Measurements from ENCODE around the gene TLX1. TPM values are rescaled to one million over a fixed set of nuclear protein-coding genes. Genes with fewer than 3 reads are reported as not detected.
A peak's percentile ranks its signal among the peaks of the same experiment; 100 is the strongest.

The TLX1 gene
- total RNA-seq, result not detected

DNA sequence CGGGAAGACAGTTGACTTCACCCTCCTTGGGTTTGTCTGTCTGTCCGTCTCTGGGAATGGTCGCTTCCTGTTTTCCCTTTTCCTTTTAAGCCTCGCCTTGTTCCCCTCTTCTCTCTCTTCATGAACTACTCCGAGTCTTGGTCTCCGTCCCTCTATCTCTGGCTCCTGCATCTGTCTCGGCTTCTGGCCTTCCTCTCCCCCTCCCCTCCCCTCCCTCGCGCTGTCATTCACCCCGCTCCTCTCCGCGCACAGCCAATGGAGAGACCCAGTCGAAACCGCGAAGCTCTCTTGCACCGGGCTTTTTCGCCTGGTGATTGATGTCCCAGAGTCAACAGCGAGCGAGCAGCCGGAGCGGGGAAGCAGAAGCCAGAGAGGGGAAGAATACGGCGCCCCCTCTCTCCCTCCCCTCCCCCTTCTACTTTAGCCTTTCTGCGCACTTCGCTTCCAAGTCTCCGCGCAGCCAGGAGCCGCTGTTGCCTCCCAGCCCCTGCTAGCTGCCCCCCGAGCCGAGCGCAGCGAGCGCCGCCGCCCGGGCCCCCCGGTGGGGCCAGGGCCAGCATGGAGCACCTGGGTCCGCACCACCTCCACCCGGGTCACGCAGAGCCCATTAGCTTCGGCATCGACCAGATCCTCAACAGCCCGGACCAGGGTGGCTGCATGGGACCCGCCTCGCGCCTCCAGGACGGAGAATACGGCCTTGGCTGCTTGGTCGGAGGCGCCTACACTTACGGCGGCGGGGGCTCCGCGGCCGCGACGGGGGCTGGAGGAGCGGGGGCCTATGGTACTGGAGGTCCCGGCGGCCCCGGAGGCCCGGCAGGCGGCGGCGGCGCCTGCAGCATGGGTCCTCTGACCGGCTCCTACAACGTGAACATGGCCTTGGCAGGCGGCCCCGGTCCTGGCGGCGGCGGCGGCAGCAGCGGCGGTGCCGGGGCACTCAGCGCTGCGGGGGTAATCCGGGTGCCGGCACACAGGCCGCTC, at the start of gene TLX1:
TLX1 (plus strand) TSS at position 317 of the 978 bp plus-strand sequence; CDS start at position 559, 242 bp downstream.
- DNase-seq, result no peak

DNA sequence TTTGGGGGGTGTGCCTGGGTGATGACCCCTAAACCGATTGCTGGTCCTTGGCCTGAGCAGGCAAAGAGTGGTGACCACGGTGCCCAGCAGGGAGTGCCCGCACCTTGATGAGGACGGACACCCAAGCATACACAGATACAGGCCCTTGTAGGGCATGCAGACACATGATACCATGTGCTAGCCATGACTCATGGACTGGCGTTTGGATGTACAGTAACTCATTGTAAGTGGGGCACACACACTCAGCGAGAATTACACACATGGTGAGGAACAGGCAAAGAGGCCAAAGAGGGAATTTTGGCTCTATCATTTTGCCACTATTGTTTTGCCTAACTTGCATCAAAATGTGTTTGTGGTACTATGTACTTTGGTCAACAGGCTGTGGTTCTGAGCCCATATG, 45.3 kb upstream of the TLX1 start:
- no peak for DNase-seq

- DNase-seq, result no peak
Observed at GRCh38 chr10:101087376-101087775, 43.7 kb upstream of the TLX1 start.

- DNase-seq, result no peak
Observed at GRCh38 chr10:101087965-101088364, 43.1 kb upstream of the TLX1 start.

GRCh38 chr10:101089520-101090299, 41.4 kb upstream of the TLX1 start:
- no peak for DNase-seq

DNA sequence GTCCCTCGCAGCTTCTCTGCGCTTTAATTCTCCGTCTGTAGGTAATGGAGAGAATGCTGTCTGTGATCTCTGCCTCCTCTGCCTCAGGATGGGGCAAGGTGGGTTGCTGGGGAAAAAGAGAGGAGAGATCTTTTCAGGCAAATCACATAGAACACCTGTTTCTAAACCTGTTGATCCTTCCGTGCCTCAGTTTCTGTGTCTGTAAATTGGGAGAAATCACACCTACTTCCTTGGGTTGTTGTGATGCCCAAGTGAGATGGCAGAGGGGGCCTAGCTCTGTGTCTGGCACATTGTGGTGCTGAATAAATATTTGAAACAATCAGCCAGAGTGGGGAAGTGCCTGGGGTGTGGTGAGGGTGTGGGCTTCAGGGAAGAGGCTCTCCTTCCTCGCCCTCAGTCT, 40.5 kb upstream of the TLX1 start:
- DNase-seq, result no peak

- no peak for DNase-seq
Observed at GRCh38 chr10:101091546-101092290, 39.4 kb upstream of the TLX1 start.

GRCh38 chr10:101092881-101093354, 38.2 kb upstream of the TLX1 start:
- no peak for DNase-seq

DNA sequence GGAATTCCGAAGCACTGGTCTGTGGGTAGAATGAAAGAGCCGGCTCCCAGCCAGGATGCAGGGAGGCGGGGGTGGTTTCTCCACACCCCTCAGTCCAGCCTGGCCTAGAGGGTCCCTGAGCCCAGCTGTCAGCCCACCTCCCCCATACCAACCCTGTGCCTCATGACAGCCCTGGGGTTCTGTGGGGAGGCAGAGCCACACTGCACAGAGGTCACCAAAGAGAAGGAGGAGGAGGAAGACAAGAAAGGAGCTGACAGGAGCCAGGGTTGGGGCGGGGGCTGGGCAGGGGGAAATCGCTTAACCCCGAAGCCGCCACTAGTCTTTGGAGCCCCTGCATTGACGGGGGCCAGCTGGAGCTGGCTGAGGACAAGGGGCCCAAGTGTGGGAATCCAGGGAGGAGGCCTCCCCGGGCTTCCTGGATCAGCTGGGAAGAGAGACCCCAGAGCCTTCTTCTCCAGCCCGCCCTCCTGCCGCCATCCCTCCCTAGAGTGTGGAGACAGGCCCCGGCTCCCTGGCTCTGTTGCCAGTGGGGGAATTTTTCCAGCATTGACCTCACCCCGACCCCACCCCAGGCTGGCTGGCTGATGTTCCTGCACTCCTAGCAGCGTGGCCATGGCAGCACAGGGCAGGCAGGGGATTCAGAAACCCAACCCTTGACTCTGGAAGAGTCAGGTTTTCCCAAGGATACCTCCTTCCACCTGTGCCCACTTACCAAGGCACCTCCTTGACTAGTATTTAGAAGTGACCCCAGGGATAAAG, 36.8 kb upstream of the TLX1 start:
- DNase-seq, result no peak

GRCh38 chr10:101095004-101095403, 36.1 kb upstream of the TLX1 start:
- no peak for DNase-seq

DNA sequence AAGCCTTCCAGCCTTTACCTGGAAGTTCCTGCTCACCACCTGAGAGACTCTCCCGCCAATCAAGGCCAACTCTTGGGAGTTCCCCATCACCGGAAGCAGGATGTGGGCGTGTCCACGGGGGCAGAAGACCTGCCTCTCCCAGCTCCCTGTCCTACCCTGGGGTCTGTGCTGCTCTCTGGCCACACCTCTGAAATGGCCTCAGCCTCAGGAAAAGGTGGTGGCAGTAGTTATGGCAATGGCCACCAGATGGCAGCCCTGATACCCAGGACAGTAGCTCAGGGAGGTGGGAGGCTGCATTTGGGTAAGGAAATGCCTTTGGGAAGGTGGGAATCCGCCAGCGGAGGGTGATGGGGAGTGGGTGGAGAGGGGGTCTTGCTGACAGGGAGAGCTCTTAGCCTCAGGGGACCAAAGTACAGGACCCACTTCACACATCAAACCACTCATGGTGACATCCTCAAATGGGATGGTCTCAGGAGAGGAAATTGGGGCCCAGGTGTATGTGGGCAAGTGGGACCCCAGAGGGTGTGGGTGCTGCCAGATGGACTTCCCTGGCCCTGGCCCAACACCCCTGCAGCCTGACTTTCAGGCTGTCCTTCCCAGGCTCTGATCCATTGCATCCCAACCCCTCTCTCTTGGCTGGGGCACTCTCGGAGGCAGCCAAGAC, 35.4 kb upstream of the TLX1 start:
- peak; percentile 52 for DNase-seq

- no peak for DNase-seq
Observed at GRCh38 chr10:101096378-101096777, 34.7 kb upstream of the TLX1 start.

DNA sequence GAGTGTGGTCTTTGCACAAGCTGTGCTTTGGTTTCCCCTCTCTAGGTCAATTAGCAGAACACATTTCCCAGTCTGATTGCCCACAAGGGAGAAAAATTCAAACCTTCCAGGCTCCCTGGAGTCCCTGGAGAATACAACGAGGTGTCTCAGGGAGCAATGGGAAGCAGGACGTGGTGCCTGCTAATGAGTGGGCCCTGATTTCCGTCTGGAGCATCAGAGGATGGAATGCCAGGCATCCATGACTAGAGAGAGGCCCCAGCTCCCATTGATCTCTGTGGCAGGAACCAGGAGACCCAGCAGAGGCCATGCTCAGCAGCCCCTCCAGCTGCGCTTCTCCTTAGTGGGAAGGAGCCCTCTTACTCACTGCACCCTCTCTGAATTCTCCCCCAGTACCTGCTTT, 33.2 kb upstream of the TLX1 start:
- DNase-seq, result no peak

- DNase-seq, result no peak
Observed at GRCh38 chr10:101099901-101100300, 31.2 kb upstream of the TLX1 start.

DNA sequence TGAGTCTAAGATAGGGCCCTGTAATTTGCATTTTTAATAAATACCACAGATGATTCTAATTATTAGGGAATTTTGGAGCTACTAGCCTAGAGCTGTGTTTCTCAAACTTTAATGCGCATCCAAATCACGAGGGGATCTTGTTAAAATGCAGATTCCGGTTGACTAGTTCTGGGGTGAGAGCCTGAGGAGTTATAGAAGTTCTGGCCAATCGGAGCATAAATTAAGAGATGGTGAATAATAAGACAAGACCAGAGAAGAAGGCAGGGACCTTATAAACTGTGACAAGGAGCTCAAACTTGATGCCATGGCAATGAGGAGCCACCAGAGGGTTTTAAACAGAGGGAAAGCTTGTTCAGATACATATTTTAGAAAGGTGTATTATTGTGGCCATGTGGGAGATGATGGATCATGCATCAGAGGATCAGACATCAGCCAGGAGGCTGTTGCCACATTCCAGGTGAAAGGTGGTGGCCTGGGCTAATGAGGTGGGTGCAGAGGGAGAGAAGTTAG, 29.7 kb upstream of the TLX1 start:
- no peak for DNase-seq

DNA sequence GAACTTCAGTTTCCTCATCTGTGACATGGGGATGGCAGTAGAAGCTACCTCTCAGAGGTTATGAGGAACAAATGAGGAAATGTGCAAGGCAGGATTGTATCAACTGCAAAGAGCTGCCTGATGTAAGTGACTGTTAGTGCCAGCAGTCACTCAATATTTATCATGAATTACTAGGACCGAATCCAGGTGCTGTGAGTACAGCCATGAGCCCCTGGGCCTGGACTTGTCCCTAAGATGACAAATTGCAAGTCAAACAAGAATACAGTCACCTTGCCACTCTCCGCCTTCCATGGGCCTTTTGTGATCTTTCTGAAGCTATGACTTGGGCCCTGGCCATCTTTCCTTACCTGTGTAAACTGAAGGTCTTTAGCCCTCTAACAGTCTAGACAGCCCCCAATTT, 27.7 kb upstream of the TLX1 start:
- DNase-seq, result no peak

DNA sequence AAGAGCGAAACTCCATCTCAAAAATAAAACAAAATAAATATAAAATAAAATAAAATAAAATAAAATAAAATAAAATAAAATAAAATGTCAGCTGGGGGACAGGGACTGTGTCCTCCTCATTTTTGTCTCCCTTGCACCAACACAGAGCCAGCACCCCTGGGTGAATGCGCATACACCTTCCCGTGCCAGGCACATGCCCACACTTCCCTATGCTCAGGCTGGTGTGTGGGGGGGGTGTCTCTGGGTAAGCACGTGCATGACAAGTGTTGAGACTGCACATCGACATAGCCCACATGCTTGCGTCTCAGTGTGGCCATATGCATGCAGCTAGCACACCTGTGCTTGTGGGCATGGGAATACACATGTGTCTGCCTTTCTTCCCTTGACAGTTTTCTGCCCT, 24.7 kb upstream of the TLX1 start:
- no peak for DNase-seq

DNA sequence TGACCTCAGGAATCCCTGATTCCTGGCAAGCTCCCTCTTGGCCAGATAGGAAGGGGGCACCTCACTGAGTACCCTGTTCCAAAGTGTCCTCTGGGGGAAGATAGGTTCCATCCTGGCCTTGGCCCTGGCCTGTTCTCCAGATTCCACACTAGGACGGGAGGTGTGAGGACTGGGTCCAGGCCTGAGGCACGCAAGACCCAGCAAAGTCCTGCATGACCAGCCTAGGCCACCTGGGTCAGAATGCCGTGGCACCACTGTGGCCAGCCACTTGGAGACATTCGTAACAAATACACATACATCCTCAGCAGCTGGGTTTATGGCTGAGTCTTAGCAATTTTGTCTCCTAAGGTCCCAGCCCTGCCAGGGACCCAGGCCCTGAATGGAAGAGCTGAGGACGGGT, 23.3 kb upstream of the TLX1 start:
- DNase-seq, result no peak

DNA sequence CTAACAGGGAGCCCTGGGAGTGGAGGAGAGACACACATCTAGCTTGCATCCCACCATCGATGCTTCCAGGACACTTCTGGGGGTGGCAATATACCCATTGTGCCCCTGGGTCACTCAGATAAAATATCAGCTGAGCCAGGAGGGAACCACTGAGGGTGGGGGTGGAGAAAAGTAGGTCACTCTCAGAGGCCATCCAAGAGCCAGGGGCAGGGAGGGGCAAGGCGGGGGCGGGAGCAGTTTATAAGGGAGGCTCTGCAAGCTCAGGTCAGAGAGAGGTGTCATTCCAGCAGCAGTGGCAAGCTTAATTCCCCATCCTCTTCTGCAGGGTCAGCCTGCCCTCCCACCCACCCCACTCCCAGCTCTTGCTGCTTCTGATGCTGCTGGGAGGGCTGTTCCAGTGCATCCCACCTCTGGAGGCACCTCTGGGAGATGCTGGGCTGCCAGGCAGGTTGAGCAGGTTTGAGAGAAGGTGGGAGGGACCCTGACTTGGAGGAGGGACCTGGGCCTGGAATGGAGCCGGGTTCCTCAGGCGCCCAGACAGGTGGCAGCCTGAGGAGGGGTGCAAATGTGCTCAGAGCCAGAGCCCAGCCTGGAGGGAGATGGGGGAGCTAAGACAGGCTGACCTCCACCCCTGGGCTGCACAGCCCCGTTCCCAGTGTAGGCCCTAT, 20.1 kb upstream of the TLX1 start:
- no peak for DNase-seq

- no peak for DNase-seq
Observed at GRCh38 chr10:101111547-101111946, 19.6 kb upstream of the TLX1 start.
